HG03045 (cell line): ENCODE measurements around the gene CRKL.
"Not testable (repeated sequence)": the region's sequence is repeated elsewhere in the genome, so short reads cannot be mapped to it uniquely, and the experiment has no call there.

Experiments
- ATAC-seq: cut with Tn5 transposase; IDR thresholded peaks from one replicate; pipeline ENCODE4 v1.9.1; 2021; ENCODE audit warnings: mild to moderate bottlenecking, moderate library complexity; ENCODE audit not compliant: unreplicated experiment

The CRKL gene

GRCh38 chr22:20965104-20965887, 48.1 kb downstream of the CRKL start:
- no peak for ATAC-seq

- no peak for ATAC-seq
These were observed 49.0 kb downstream of the CRKL start for GRCh38 chr22:20965888-20966855.

GRCh38 chr22:20966883-20967696, 49.9 kb downstream of the CRKL start, which contains the start of gene AIFM3:
TSS of gene AIFM3 (plus strand) at chr22:20967255. CDS start at chr22:20967945, 690 bp downstream.
- no peak for ATAC-seq

- ATAC-seq, result no peak
These were observed 50.5 kb downstream of the CRKL start for GRCh38 chr22:20967697-20968211.

GRCh38 chr22:20968281-20968977, 51.2 kb downstream of the CRKL start:
- no peak for ATAC-seq

GRCh38 chr22:20970939-20971657, 53.9 kb downstream of the CRKL start:
- no peak for ATAC-seq

GRCh38 chr22:20972014-20972694, 54.9 kb downstream of the CRKL start:
- ATAC-seq, result not testable (repeated sequence)

- no peak for ATAC-seq
These were observed 55.8 kb downstream of the CRKL start for GRCh38 chr22:20972933-20973577.

GRCh38 chr22:20973634-20974286, 56.6 kb downstream of the CRKL start:
- no peak for ATAC-seq

GRCh38 chr22:20974336-20974955, 57.2 kb downstream of the CRKL start:
- ATAC-seq, result no peak

- no peak for ATAC-seq
These were observed 58.5 kb downstream of the CRKL start for GRCh38 chr22:20975541-20976290.

- ATAC-seq, result no peak
These were observed 59.2 kb downstream of the CRKL start for GRCh38 chr22:20976291-20976877.

GRCh38 chr22:20977019-20977418, 59.8 kb downstream of the CRKL start:
- no peak for ATAC-seq

- ATAC-seq, result no peak
These were observed 60.4 kb downstream of the CRKL start for GRCh38 chr22:20977516-20978170.

- no peak for ATAC-seq
These were observed 61.2 kb downstream of the CRKL start for GRCh38 chr22:20978419-20978818.
